Measurements from ENCODE around the gene CXCL16. TPM values are rescaled to one million over a fixed set of nuclear protein-coding genes. Genes with fewer than 3 reads are reported as not detected.

The CXCL16 gene, protein sequence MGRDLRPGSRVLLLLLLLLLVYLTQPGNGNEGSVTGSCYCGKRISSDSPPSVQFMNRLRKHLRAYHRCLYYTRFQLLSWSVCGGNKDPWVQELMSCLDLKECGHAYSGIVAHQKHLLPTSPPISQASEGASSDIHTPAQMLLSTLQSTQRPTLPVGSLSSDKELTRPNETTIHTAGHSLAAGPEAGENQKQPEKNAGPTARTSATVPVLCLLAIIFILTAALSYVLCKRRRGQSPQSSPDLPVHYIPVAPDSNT
- polyA plus RNA-seq (2012; ENCODE audit: insufficient read depth, insufficient read length, low read depth): 0.99 TPM

DNA sequence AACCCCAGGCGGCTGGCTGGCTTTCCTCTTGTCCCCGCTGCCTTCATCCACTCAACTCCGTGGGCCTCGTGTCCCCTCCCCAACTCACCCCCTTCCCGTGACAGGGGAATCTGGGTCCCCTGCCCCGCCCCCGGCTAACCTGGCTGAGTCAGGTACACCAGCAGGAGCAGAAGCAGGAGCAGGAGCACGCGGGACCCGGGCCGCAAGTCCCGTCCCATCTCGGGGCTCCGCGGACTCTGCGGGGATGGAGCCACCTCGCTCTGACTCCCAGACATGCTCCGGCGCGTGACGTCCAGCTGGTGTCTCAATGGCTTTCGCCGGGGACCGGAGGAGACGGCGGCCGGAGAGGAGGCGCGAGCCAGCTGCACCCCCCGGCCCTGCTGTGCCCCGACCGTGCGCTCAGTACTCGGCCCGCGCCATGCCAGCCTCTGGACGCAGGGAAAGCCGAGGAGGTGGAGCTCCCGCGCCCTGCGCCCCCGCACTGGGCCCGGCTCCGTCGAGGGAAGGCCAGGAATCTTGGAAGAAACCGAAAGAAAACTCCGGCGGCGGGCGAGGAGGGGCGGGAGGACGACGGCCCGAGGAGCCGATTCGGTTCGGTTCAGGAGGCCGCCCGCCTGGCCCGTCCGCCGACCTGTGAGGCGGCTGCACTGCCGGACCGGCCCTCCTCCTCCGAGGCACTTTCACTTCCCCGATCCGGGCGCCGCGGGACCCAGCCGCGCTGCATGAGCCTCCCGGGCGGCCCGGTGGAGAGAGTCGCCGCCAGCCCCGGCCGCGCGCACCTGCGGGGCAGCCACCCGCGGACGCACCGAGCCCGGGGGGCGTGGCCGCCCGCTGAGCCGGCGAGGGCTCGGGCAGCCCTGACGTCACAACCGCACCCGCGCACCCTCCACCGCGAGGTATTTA is at the start of gene CXCL16, which contains the start of gene ZMYND15:
TSS of gene CXCL16 (minus strand) at position 807 of the 903 bp plus-strand sequence. CDS start at position 218, 589 bp downstream.
TSS of gene ZMYND15 (plus strand) at position 712 of the 903 bp plus-strand sequence. CDS start 716 bp downstream, outside the sequence.
- TF ChIP-seq, protein P1, sequence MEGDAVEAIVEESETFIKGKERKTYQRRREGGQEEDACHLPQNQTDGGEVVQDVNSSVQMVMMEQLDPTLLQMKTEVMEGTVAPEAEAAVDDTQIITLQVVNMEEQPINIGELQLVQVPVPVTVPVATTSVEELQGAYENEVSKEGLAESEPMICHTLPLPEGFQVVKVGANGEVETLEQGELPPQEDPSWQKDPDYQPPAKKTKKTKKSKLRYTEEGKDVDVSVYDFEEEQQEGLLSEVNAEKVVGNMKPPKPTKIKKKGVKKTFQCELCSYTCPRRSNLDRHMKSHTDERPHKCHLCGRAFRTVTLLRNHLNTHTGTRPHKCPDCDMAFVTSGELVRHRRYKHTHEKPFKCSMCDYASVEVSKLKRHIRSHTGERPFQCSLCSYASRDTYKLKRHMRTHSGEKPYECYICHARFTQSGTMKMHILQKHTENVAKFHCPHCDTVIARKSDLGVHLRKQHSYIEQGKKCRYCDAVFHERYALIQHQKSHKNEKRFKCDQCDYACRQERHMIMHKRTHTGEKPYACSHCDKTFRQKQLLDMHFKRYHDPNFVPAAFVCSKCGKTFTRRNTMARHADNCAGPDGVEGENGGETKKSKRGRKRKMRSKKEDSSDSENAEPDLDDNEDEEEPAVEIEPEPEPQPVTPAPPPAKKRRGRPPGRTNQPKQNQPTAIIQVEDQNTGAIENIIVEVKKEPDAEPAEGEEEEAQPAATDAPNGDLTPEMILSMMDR (IDR thresholded peaks at IDR 0.05; ENCODE audit: low read depth, low read length): no peak
- Histone ChIP-seq H3K4me1 (no peaks in the 10 kb centered on the region), H3K27me3 (peaks cover 33% of the 10 kb centered on the region), H3K36me3 (no peaks in the 10 kb centered on the region), H3K9me3 (no peaks in the 10 kb centered on the region), H3K4me3 (ENCODE audit: low read depth, low read length) (peak within 1 kb of the TSS; percentile 47)
- peak; percentile 11 for DNase-seq

DNA sequence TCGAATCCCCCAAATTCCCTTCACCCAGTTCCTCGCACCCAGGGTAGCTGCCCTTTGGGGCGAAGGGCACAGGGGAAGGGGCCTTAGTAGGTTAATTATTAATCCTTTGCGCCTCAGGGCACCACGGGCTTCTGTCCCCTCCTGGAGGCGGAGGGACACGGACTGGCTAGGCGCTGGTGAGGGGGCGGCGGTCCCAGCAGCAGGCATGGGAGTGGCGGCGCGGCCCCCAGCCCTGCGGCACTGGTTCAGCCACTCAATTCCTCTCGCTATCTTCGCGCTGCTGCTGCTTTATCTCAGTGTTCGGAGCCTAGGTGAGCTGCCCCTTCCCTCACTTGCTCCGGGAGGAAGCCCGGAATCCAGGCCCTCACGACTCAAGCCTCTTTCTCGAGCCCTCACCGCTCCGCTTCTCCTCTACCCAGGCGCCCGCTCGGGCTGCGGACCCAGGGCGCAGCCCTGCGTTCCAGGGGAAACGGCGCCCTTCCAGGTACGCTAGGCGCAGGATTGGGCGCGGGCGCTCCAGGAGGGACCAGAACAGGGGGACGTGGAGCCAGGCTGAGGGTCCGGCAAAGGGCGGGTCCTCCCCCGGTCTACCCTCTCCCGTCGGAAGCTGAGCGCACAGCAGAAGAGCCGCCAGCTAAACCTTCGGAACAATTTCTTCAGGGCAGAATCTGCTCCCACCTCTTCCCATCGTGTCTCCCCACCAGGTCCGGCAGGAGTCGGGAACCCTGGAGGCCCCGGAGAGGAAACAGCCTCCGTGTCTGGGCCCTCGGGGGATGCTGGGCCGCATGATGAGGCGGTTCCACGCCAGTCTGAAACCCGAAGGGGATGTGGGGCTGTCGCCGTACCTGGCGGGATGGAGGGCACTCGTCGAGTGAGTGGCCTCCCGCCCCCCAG is 49.3 kb upstream of the CXCL16 start, which contains the start of gene GLTPD2:
TSS of gene GLTPD2 (plus strand) at position 158 of the 894 bp plus-strand sequence. CDS start at position 206, 48 bp downstream.
- Histone ChIP-seq H3K36me3 (no peaks in the 10 kb centered on the region), H3K27me3 (peaks cover 41% of the 10 kb centered on the region), H3K4me1 (no peaks in the 10 kb centered on the region), H3K9me3 (no peaks in the 10 kb centered on the region), H3K4me3 (ENCODE audit: low read depth, low read length) (peak within 1 kb of the TSS; percentile 53)
- DNase-seq: no peak
- TF ChIP-seq, protein P1 (IDR thresholded peaks at IDR 0.05; ENCODE audit: low read depth, low read length): no peak

DNA sequence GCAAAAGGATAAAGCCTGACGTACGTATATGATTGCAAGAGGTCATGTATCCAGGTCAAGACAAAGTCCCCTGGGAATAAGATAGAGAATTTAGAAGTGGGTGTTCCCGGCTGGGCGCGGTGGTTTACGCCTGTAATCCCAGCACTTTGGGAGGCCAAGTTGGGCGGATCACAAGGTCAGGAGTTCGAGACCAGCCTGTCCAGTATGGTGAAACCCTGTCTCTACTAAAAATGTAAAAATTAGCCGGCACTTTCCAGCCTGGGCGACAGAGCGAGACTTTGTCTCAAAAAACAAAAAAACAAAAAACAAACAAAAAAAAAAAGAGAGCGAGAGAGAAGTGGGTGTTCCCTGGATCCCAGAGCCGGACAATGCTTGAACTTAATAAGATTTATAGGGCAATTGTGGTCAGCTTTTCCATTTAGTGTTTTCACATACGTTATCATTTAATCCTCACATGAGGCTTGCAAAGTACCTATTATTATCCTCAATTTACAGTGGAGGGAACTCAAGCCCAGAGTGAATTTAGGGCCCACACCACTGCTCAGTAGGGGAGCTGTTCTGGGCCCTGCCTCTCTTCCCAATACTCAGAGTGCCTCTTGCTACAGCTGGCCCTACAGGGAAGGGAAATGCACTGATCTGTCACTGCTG is 48.6 kb upstream of the CXCL16 start:
- no peaks in the 10 kb centered on the region for H3K4me1 ChIP-seq
- H3K36me3 ChIP-seq: no peaks in the 10 kb centered on the region
- no peaks in the 10 kb centered on the region for H3K9me3 ChIP-seq
- peaks cover 48% of the 10 kb centered on the region for H3K27me3 ChIP-seq
- H3K4me3 ChIP-seq (ENCODE audit: low read depth, low read length): no peak overlapping the region
- TF ChIP-seq, protein P1 (IDR thresholded peaks at IDR 0.05; ENCODE audit: low read depth, low read length): no peak
- no peak for DNase-seq

DNA sequence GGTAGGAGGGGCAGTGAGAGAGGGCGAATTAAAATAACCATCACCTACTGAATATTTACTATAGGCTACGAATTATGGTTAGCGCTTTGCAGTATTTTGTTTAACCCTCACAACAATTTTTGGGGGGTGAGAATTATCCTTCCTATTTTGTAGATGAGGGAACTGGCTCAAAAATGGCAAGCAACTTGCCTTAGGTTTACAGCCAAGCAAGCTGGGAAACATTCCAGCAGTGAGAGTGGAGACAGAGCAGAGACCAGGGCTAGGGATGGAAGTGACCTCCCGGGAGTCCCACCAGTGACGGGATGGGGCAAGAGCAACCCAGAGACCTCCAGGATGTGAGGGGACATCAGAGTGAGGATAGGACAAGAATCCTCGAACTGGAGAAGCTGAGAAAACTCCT is 46.8 kb upstream of the CXCL16 start:
- H3K4me3 ChIP-seq (ENCODE audit: low read depth, low read length): no peak overlapping the region
- TF ChIP-seq, protein P1 (IDR thresholded peaks at IDR 0.05; ENCODE audit: low read depth, low read length): no peak
- DNase-seq: no peak
- H3K36me3 ChIP-seq: no peaks in the 10 kb centered on the region
- peaks cover 48% of the 10 kb centered on the region for H3K27me3 ChIP-seq
- H3K9me3 ChIP-seq: no peaks in the 10 kb centered on the region
- H3K4me1 ChIP-seq: no peaks in the 10 kb centered on the region

DNA sequence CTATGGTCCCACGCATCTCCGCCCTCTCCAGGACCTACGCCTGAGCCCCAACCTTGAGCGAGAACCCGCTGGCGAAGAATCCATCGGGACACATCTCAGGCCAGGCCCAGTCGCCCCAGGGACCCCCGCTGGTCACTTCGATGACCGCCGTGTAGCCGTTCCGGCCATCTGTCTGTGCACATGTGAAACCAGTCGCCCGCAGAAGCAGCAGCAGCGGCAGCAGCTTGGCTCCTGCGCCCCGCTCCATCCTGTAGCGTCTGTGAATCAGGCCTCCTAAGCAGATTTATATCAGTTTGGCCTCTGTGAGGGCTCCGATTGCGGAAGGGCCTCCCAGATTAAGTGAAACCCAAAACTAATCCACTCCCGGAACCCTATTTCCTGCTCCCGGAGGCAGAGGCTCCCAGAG is 46.4 kb upstream of the CXCL16 start, which contains the start of gene VMO1:
TSS of gene VMO1 (minus strand) at position 259 of the 406 bp plus-strand sequence. CDS start at position 247, 12 bp downstream.
- Histone ChIP-seq H3K27me3 (peaks cover 48% of the 10 kb centered on the region), H3K4me3 (ENCODE audit: low read depth, low read length) (no peak within 1 kb of the TSS), H3K36me3 (no peaks in the 10 kb centered on the region), H3K9me3 (no peaks in the 10 kb centered on the region), H3K4me1 (no peaks in the 10 kb centered on the region)
- TF ChIP-seq, protein P1 (IDR thresholded peaks at IDR 0.05; ENCODE audit: low read depth, low read length): no peak
- no peak for DNase-seq
